Neural cell (in vitro differentiated cells): Measurements from ENCODE around the gene MB21D2. TPM values are rescaled to one million over a fixed set of nuclear protein-coding genes. Genes with fewer than 3 reads are reported as not detected.

Experiments used
- H2AFZ ChIP-seq: fragments of 200-600, 300-800 bp; sonication (generic), shearing (Covaris generic); 2 replicates; pipeline ENCODE4 v1.6.0; 2014; ENCODE audit warnings: low read depth, mild to moderate bottlenecking, antibody characterized with exemption, low read length, moderate library complexity
- H3F3A ChIP-seq: fragments of 200-600 bp; shearing (Covaris generic); 2 replicates; pipeline ENCODE4 v1.6.1; 2016; ENCODE audit warnings: mild to moderate bottlenecking, moderate library complexity, mixed read lengths, antibody characterized with exemption, low read length; ENCODE audit not compliant: insufficient read depth, poor library complexity, severe bottlenecking
- H3K27ac ChIP-seq: fragments of 200-600, 300-800 bp; sonication (generic), shearing (Covaris generic); 2 replicates; pipeline ENCODE4 v1.5.1; 2014; ENCODE audit warnings: mild to moderate bottlenecking, low read length, moderate library complexity
- H3K27me3 ChIP-seq: fragments of 300-800, 200-600 bp; sonication (generic), shearing (Covaris generic); 2 replicates; pipeline ENCODE4 v1.6.0; 2014; ENCODE audit warnings: mild to moderate bottlenecking, low read depth, low read length, moderate library complexity; ENCODE audit not compliant: insufficient read depth
- H3K36me3 ChIP-seq: fragments of 300-800, 200-600 bp; sonication (generic), shearing (Covaris generic); 2 replicates; pipeline ENCODE4 v1.5.1; 2014; ENCODE audit warnings: mild to moderate bottlenecking, antibody characterized with exemption, low read length, moderate library complexity; ENCODE audit not compliant: insufficient read depth
- H3K4me2 ChIP-seq: fragments of 300-800, 200-600 bp; sonication (generic), shearing (Covaris generic); 2 replicates; pipeline ENCODE4 v1.6.0; 2014; ENCODE audit warnings: mild to moderate bottlenecking, low read length
- H3K4me3 ChIP-seq: fragments of 300-800, 200-600 bp; sonication (generic), shearing (Covaris generic); 2 replicates; pipeline ENCODE4 v1.5.1; 2014; ENCODE audit warnings: mild to moderate bottlenecking, low read length, moderate library complexity
- H3K79me2 ChIP-seq: fragments of 200-600 bp; shearing (Covaris generic); replicated peaks from 2 replicates; pipeline ENCODE4 v1.6.0; 2014; ENCODE audit warnings: mild to moderate bottlenecking, low read length, moderate library complexity; ENCODE audit not compliant: insufficient read depth
- H3K9ac ChIP-seq: fragments of 300-800, 200-600 bp; sonication (generic), shearing (Covaris generic); 2 replicates; pipeline ENCODE4 v1.6.1; 2016; ENCODE audit warnings: mild to moderate bottlenecking, low read length, mixed read lengths
- H3K9me2 ChIP-seq: fragments of 200-600 bp; shearing (Covaris generic); 2 replicates; pipeline ENCODE4 v1.6.1; 2016; ENCODE audit warnings: mild to moderate bottlenecking, low read length, mixed read lengths; ENCODE audit not compliant: insufficient read depth
- H3K9me3 ChIP-seq: fragments of 200-600, 300-800 bp; sonication (generic), shearing (Covaris generic); 2 replicates; pipeline ENCODE4 v1.6.1; 2016; ENCODE audit warnings: mild to moderate bottlenecking, mixed run types, low read length, moderate library complexity, mixed read lengths
- H4K20me1 ChIP-seq: fragments of 200-600 bp; shearing (Covaris generic); 2 replicates; pipeline ENCODE4 v1.6.1; 2016; ENCODE audit warnings: mild to moderate bottlenecking, mixed run types; ENCODE audit not compliant: insufficient read depth
- CTCF ChIP-seq: fragments of 450-650 bp; IDR thresholded peaks from 2 replicates; pipeline ENCODE4 v1.5.1; 2014; ENCODE audit warnings: antibody characterized with exemption, mild to moderate bottlenecking, moderate library complexity; ENCODE audit not compliant: poor library complexity, severe bottlenecking
- EP300 ChIP-seq: fragments of 450-650 bp; conservative IDR thresholded peaks from 2 replicates; pipeline ENCODE4 v1.6.1; 2014; ENCODE audit warnings: antibody characterized with exemption, mild to moderate bottlenecking, moderate library complexity; ENCODE audit not compliant: poor library complexity, severe bottlenecking
- EZH2 ChIP-seq: fragments of 200-600, 300-800 bp; shearing (Covaris generic), sonication (generic); IDR thresholded peaks from 2 replicates; pipeline ENCODE4 v1.6.1; 2014; ENCODE audit warnings: antibody characterized with exemption, low read length, borderline replicate concordance, mild to moderate bottlenecking; ENCODE audit not compliant: insufficient read depth, poor library complexity, severe bottlenecking
- MXI1 ChIP-seq: fragments of 450-650 bp; conservative IDR thresholded peaks from 2 replicates; pipeline ENCODE4 v1.6.1; 2014; ENCODE audit warnings: antibody characterized with exemption, mild to moderate bottlenecking; ENCODE audit not compliant: poor library complexity, severe bottlenecking
- POLR2AphosphoS5 ChIP-seq: IDR thresholded peaks from 2 replicates; pipeline ENCODE4 v1.6.1; 2012
- RAD21 ChIP-seq: fragments of 450-650 bp; conservative IDR thresholded peaks from 2 replicates; pipeline ENCODE4 v1.6.1; 2014; ENCODE audit warnings: antibody characterized with exemption, mild to moderate bottlenecking, moderate library complexity
- REST ChIP-seq: IDR thresholded peaks from 2 replicates; pipeline ENCODE4 v1.6.1; 2012; ENCODE audit warnings: borderline replicate concordance
- SMC3 ChIP-seq: fragments of 450-650 bp; conservative IDR thresholded peaks from 2 replicates; pipeline ENCODE4 v1.6.1; 2014; ENCODE audit warnings: antibody characterized with exemption, mild to moderate bottlenecking, moderate library complexity; ENCODE audit not compliant: poor library complexity
- TAF1 ChIP-seq: IDR thresholded peaks from 2 replicates; pipeline ENCODE4 v1.6.1; 2012; ENCODE audit warnings: low read depth
- polyA plus RNA-seq: library from polyadenylated mRNA; depleted of rRNA; stranded (reverse); fragments of >200 nt; gene quantifications from 2 replicates; pipeline ENCODE4 v1.2.3, GENCODE V29; 2014

Gene MB21D2
- polyA plus RNA-seq, 1 donor from 2014 or later = 39.0 TPM

GRCh38 chr3:192827863-192828594 lies 89.6 kb downstream of the MB21D2 start:
- no peak for TF ChIP-seq MXI1
- no peak for TF ChIP-seq TAF1
- TF ChIP-seq REST = no peak
- TF ChIP-seq RAD21 = no peak
- no peak for TF ChIP-seq EP300
- no peak for TF ChIP-seq CTCF
- no peak for TF ChIP-seq POLR2AphosphoS5
- TF ChIP-seq SMC3 = no peak
- no peak for TF ChIP-seq EZH2

GRCh38 chr3:192827208-192827607 lies 90.4 kb downstream of the MB21D2 start:
- H2AFZ ChIP-seq = no peak overlapping the region
- TF ChIP-seq RAD21 (no peak), REST (no peak), CTCF (no peak), EP300 (no peak), TAF1 (no peak), POLR2AphosphoS5 (no peak), MXI1 (no peak), EZH2 (no peak), SMC3 (no peak)

More at GRCh38 chr3:192827863-192828594, 89.6 kb downstream of the MB21D2 start:
- no peak overlapping the region for H3K9ac ChIP-seq
- H3K27ac ChIP-seq = no peak overlapping the region
- H3K27me3 ChIP-seq = no peaks in the 10 kb centered on the region
- H3K9me2 ChIP-seq = no peaks in the 10 kb centered on the region
- H3K79me2 ChIP-seq = no peaks in the 10 kb centered on the region
- no peak overlapping the region for H3K4me2 ChIP-seq
- H3K9me3 ChIP-seq = no peaks in the 10 kb centered on the region
- H3F3A ChIP-seq = no peaks in the 10 kb centered on the region
- no peaks in the 10 kb centered on the region for H4K20me1 ChIP-seq
- no peak overlapping the region for H3K4me3 ChIP-seq
- no peak overlapping the region for H2AFZ ChIP-seq
- no peaks in the 10 kb centered on the region for H3K36me3 ChIP-seq

More at GRCh38 chr3:192827208-192827607, 90.4 kb downstream of the MB21D2 start:
- Histone ChIP-seq H3K27me3 (no peaks in the 10 kb centered on the region), H3K9me3 (no peaks in the 10 kb centered on the region), H3K79me2 (no peaks in the 10 kb centered on the region), H4K20me1 (no peaks in the 10 kb centered on the region), H3K9ac (no peak overlapping the region), H3K4me2 (no peak overlapping the region), H3K9me2 (no peaks in the 10 kb centered on the region), H3K27ac (no peak overlapping the region), H3F3A (no peaks in the 10 kb centered on the region), H3K36me3 (no peaks in the 10 kb centered on the region), H3K4me3 (no peak overlapping the region)
